CD14-positive monocyte (primary cell): Measurements from ENCODE around the gene XIRP1. TPM values are rescaled to one million over a fixed set of nuclear protein-coding genes. Genes with fewer than 3 reads are reported as not detected.

ENCODE experiments used
- DNase-seq, 3 donors: peaks; one replicate each; pipeline ENCODE4 v3.0.0-alpha.2; 2011 to 2022
- H2AFZ ChIP-seq: 2 replicates; pipeline ENCODE4 v1.6.0; 2012; ENCODE audit warnings: mild to moderate bottlenecking, low read depth, low read length, inconsistent platforms; ENCODE audit not compliant: insufficient read depth, poor library complexity, severe bottlenecking
- H3K27ac ChIP-seq, 2 donors: 1 replicate in 1 of 2; 2 replicates in 1 of 2; pipeline ENCODE4 v1.5.1; 2012 to 2013; ENCODE audit warnings: low read length in 2 of 2, control low read depth in 1 of 2, inconsistent platforms in 1 of 2, low read depth in 1 of 2, mild to moderate bottlenecking in 1 of 2
- H3K27me3 ChIP-seq, 2 donors: one replicate each; pipeline versions ENCODE4 v1.6.0 to v1.6.1; 2011 to 2013; ENCODE audit warnings: low read length in 2 of 2; ENCODE audit not compliant: control insufficient read depth in 2 of 2, insufficient read depth in 2 of 2
- H3K36me3 ChIP-seq, 2 donors: replicated peaks in 1 of 2; 1 replicate in 1 of 2; 2 replicates in 1 of 2; pipeline versions ENCODE4 v1.5.1 to v1.6.1; 2012 to 2013; ENCODE audit warnings: low read length in 2 of 2, control low read depth in 1 of 2, inconsistent platforms in 1 of 2, mild to moderate bottlenecking in 1 of 2; ENCODE audit not compliant: insufficient read depth in 2 of 2, control insufficient read depth in 1 of 2
- H3K4me1 ChIP-seq, 2 donors: 1 replicate in 1 of 2; 2 replicates in 1 of 2; pipeline versions ENCODE4 v1.5.1 to v1.6.1; 2012 to 2013; ENCODE audit warnings: low read length in 2 of 2, control low read depth in 1 of 2, inconsistent platforms in 1 of 2, mild to moderate bottlenecking in 1 of 2, moderate library complexity in 1 of 2; ENCODE audit not compliant: insufficient read depth in 2 of 2, control insufficient read depth in 1 of 2
- H3K4me2 ChIP-seq: replicated peaks from 2 replicates; pipeline ENCODE3; 2012; ENCODE audit warnings: low read length, moderate library complexity, mild to moderate bottlenecking; ENCODE audit not compliant: poor library complexity, severe bottlenecking; ENCODE audit errors: extremely low read depth
- H3K4me3 ChIP-seq, 3 experiments: fragments of 200-600 bp in 1 of 3; sonication (generic) in 1 of 3; replicated peaks in 1 of 3; 1 replicate in 2 of 3; 2 replicates in 1 of 3; pipeline ENCODE4 v1.5.1; 2011 to 2013; ENCODE audit warnings: low read length in 3 of 3, mild to moderate bottlenecking in 3 of 3, control low read depth in 2 of 3, low read depth in 2 of 3, inconsistent platforms in 1 of 3, moderate library complexity in 1 of 3
- H3K79me2 ChIP-seq: 2 replicates; pipeline ENCODE4 v1.6.0; 2012; ENCODE audit warnings: mild to moderate bottlenecking, control low read depth, inconsistent platforms, low read length, moderate library complexity; ENCODE audit not compliant: insufficient read depth
- H3K9ac ChIP-seq: 2 replicates; pipeline ENCODE4 v1.6.0; 2017; ENCODE audit warnings: low read length, mild to moderate bottlenecking; ENCODE audit not compliant: insufficient read depth, poor library complexity, severe bottlenecking
- H3K9me3 ChIP-seq, 2 donors: replicated peaks in 1 of 2; 1 replicate in 1 of 2; 2 replicates in 1 of 2; pipeline versions ENCODE4 v1.5.1 to v1.6.1; 2012 to 2013; ENCODE audit warnings: low read length in 2 of 2, control low read depth in 1 of 2; ENCODE audit not compliant: control insufficient read depth in 1 of 2, insufficient read depth in 1 of 2
- H4K20me1 ChIP-seq: 2 replicates; pipeline ENCODE4 v1.6.0; 2012; ENCODE audit warnings: mild to moderate bottlenecking, low read length, control low read depth, moderate library complexity; ENCODE audit not compliant: insufficient read depth
- H3K27ac Mint-ChIP-seq, 7 donors: one replicate each; pipeline ENCODE4 v1.8.0; 2020; ENCODE audit warnings: mild to moderate bottlenecking in 7 of 7, mixed read lengths in 7 of 7, moderate library complexity in 6 of 7, inconsistent platforms in 2 of 7
- H3K27me3 Mint-ChIP-seq, 3 donors: one replicate each; pipeline ENCODE4 v1.8.0; 2021 to 2022; ENCODE audit warnings: low read depth in 3 of 3, mild to moderate bottlenecking in 3 of 3, mixed read lengths in 3 of 3, moderate library complexity in 3 of 3, inconsistent platforms in 1 of 3
- H3K36me3 Mint-ChIP-seq, 2 donors: one replicate each; pipeline ENCODE4 v1.8.0; 2020; ENCODE audit warnings: mixed read lengths in 2 of 2, inconsistent platforms in 1 of 2, mild to moderate bottlenecking in 1 of 2
- H3K4me1 Mint-ChIP-seq: one replicate; pipeline ENCODE4 v1.8.0; 2020; ENCODE audit warnings: mild to moderate bottlenecking, mixed read lengths
- H3K4me3 Mint-ChIP-seq, 2 donors: one replicate each; pipeline ENCODE4 v1.8.0; 2020; ENCODE audit warnings: mild to moderate bottlenecking in 2 of 2, mixed read lengths in 2 of 2, moderate library complexity in 1 of 2
- H3K9me3 Mint-ChIP-seq, 7 donors: one replicate each; pipeline ENCODE4 v1.8.0; 2020 to 2022; ENCODE audit warnings: mixed read lengths in 7 of 7, mild to moderate bottlenecking in 6 of 7, moderate library complexity in 6 of 7, inconsistent platforms in 2 of 7
- WGBS: methylation state at CpG from one replicate; pipeline ENCODE4 v1.1.5; 2013; ENCODE audit warnings: missing lambda C conversion rate; ENCODE audit not compliant: insufficient coverage; 5-methylcytosine and 5-hydroxymethylcytosine counted together
- intact Hi-C, 2 donors: fragments of 100-400 bp; cut with micrococcal nuclease; formaldehyde crosslinking; loops; one replicate each; pipeline versions ENCODE4 v1.15.0 to v1.15.1; 2023
- polyA plus RNA-seq, 3 donors: library from polyadenylated mRNA; depleted of rRNA in 1 of 3; unstranded in 2 of 3; stranded (reverse) in 1 of 3; fragments of 300-500 nt in 2 of 3; fragments of >200 nt in 1 of 3; fragmentation: Illumina TruSeq in 2 of 3; gene quantifications; 1 replicate in 2 of 3; 2 replicates in 1 of 3; pipeline ENCODE4 v1.2.3, GENCODE V29; 2012 to 2021
- TF ChIP-seq, protein P1 (sequence below): fragments of 200-600 bp; IDR thresholded peaks from one replicate; pipeline ENCODE4 v1.8.0; 2022; ENCODE audit warnings: antibody characterized with exemption, mild to moderate bottlenecking

Gene XIRP1
- polyA plus RNA-seq, 3 donors = not detected

DNA sequence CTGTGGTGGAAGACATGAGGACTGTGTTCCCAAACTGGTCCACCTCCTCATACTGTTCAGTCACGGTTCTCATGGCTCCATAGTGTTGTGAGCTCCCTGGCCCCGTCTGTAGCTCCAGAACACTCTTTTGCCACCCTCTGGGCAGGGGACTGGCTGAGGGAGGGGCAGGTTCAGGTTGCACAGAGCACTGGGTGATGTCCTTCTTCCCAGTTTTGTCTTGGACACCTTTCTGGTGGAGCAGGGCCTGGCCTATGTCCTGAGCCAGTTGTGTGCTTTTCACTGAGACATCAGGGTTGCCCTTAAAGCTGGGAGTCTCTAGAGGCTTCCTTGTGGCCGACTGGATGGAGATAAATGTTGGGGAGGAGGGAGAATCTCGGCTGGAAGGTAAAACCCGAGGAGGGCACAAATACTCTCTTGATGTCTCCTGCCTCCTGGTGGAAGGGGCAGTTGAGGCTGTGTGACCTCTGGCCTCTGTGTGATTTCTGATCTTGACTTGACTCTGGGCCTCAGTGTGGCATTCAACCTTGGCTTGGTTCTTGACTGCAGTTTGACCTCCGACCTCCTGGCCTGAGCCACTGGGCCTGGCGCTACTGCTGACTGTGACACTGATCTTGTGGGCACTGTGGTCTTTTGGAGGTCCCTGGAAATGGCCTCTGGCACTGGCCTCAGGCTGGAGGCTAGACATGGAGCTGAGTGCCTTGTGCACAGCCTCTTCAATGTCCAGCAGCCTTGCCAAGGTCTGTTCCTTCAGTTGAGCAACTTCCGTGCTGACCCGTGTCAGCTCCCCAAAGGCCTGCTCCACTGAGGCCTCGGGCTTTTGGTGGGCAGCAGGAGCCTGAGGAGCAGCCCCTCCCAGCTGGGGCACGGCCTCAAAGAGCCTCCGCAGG lies 8.1 kb downstream of the XIRP1 start:
- Histone ChIP-seq H4K20me1 (no peaks in the 10 kb centered on the region), H2AFZ (no peak overlapping the region), H3K9ac (no peak overlapping the region), H3K9me3 (no peaks in the 10 kb centered on the region), H3K27me3 (peaks cover 5 to 8% of the 10 kb centered on the region in 2 donors), H3K27ac (no peak overlapping the region), H3K4me2 (no peak overlapping the region), H3K79me2 (no peaks in the 10 kb centered on the region), H3K4me1 (peaks cover 13 to 17% of the 10 kb centered on the region in 2 donors), H3K36me3 (no peaks in the 10 kb centered on the region), H3K4me3 (no peak overlapping the region)
- H3K36me3 Mint-ChIP-seq = peaks cover 3 to 10% of the 10 kb centered on the region in 2 donors
- peak overlapping the region in 1 of 7 donors; percentile 26 for H3K27ac Mint-ChIP-seq
- TF ChIP-seq, protein P1, sequence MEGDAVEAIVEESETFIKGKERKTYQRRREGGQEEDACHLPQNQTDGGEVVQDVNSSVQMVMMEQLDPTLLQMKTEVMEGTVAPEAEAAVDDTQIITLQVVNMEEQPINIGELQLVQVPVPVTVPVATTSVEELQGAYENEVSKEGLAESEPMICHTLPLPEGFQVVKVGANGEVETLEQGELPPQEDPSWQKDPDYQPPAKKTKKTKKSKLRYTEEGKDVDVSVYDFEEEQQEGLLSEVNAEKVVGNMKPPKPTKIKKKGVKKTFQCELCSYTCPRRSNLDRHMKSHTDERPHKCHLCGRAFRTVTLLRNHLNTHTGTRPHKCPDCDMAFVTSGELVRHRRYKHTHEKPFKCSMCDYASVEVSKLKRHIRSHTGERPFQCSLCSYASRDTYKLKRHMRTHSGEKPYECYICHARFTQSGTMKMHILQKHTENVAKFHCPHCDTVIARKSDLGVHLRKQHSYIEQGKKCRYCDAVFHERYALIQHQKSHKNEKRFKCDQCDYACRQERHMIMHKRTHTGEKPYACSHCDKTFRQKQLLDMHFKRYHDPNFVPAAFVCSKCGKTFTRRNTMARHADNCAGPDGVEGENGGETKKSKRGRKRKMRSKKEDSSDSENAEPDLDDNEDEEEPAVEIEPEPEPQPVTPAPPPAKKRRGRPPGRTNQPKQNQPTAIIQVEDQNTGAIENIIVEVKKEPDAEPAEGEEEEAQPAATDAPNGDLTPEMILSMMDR = no peak
- peaks cover 17% of the 10 kb centered on the region for H3K4me1 Mint-ChIP-seq
- no peak overlapping the region for H3K4me3 Mint-ChIP-seq
- H3K27me3 Mint-ChIP-seq = peaks cover 13 to 17% (median 17%) of the 10 kb centered on the region in 3 donors
- intact Hi-C loops = loop anchor here (5.0 kb wide), 2 partner anchors 37 to 77 kb away; partner anchors contain the start of genes GORASP1 (in 1 of the 2) and TTC21A (in 1 of the 2)
- peaks cover 0 to 3% (median 0%) of the 10 kb centered on the region in 7 donors for H3K9me3 Mint-ChIP-seq
- WGBS = 92% methylated on average over 12 of the region's 12 CpGs
- no peak for DNase-seq

DNA sequence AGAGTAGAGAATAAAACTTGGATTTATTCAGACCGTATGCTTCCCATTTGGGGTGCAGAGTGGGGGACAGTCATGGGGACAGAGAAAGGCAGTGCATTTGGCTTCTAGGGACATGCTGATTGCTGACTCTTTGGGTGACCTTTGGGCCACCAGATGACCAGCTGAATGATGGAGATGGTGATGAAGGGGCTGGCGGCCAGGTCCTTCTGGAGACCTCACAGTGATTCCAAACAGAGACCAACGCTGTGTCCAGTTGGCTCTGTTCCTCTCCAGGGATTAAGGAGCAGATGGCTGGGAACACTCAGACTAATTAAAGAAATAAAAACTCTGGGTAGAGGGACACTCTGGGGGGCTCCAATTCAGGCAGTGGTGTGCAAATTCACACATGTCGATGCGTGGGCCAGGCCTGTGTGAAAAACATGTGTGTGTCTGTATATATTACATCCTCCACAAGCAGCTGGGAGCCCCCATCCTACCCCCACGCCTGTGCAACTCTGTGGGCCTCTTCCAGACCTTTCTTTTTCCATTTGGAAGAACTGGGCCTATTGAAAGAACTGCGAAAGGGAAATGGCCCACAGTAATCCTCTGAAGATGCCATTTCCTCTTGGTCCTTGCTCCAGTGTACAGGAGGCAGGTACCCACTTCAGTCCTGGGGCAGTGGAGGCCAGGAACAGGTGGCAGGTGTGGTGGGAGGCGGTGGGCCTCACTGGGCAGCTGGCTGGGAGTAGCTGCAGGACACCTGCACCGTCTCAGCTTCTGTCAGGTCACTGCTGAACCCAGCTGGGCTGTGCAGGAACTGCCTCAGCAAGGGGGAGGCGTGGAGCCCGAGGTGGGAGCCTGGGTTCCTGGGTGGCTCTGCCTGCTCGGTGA lies 8.9 kb downstream of the XIRP1 start:
- Histone ChIP-seq H3K9ac (no peak overlapping the region), H3K4me1 (peaks cover 15 to 19% of the 10 kb centered on the region in 2 donors), H3K27me3 (peaks cover 5 to 8% of the 10 kb centered on the region in 2 donors), H3K79me2 (no peaks in the 10 kb centered on the region), H3K9me3 (no peaks in the 10 kb centered on the region), H2AFZ (no peak overlapping the region), H4K20me1 (no peaks in the 10 kb centered on the region), H3K27ac (no peak overlapping the region), H3K4me3 (no peak overlapping the region), H3K36me3 (no peaks in the 10 kb centered on the region), H3K4me2 (no peak overlapping the region)
- DNase-seq = no peak
- Mint-ChIP-seq H3K27ac (no peak overlapping the region), H3K4me1 (peaks cover 21% of the 10 kb centered on the region), H3K27me3 (peaks cover 13 to 19% (median 18%) of the 10 kb centered on the region in 3 donors), H3K4me3 (no peak overlapping the region), H3K36me3 (peaks cover 3 to 10% of the 10 kb centered on the region in 2 donors), H3K9me3 (peaks cover 0 to 3% (median 0%) of the 10 kb centered on the region in 7 donors)
- intact Hi-C loops = loop anchor here (5.0 kb wide), 2 partner anchors 36 to 76 kb away; partner anchors contain the start of genes GORASP1 (in 1 of the 2) and TTC21A (in 1 of the 2)
- 98% methylated on average over 6 of the region's 12 CpGs for WGBS
- TF ChIP-seq, protein P1 = no peak
